ENCODE data around the gene MED27. TPM values are rescaled to one million over a fixed set of nuclear protein-coding genes. Genes with fewer than 3 reads are reported as not detected.

MED27 gene
- total and polyA plus RNA-seq, 2 of the 8 experiments (the other 6 are each of a cell fraction or from before 2014, with no cell fraction given): 29.9 to 56.5 TPM

GRCh38 chr9:131873891-131874440, 205.7 kb downstream of the MED27 start:
- H2BK120ac ChIP-seq (replicated peaks; ENCODE audit: low read depth, low read length): no peak overlapping the region
- no peak overlapping the region for H4K5ac ChIP-seq (ENCODE audit: insufficient read length, low read depth, low read length)
- H3K56ac ChIP-seq (replicated peaks; ENCODE audit: insufficient read length, low read depth, low read length): no peak overlapping the region
- no peak overlapping the region for H3K9ac ChIP-seq (replicated peaks in 1 of 4; ENCODE audit: extremely low read depth in 1 of 4, low read depth in 3 of 4, low read length in 3 of 4)
- no peak overlapping the region for H2AK5ac ChIP-seq (ENCODE audit: low read depth, low read length)
- H3K23ac ChIP-seq (ENCODE audit: insufficient read length): no peak overlapping the region
- H4K20me1 ChIP-seq (replicated peaks in 1 of 2; ENCODE audit: control insufficient read depth in 1 of 2, insufficient read depth in 2 of 2, low read length in 2 of 2): no peaks in the 10 kb centered on the region
- H4K91ac ChIP-seq (replicated peaks; ENCODE audit: insufficient read length, low read length): no peak overlapping the region
- no peak overlapping the region for H3K4ac ChIP-seq (replicated peaks; ENCODE audit: insufficient read length, low read depth, low read length)
- H3K4me1 ChIP-seq (replicated peaks in 1 of 4; ENCODE audit: control insufficient read depth in 3 of 4, insufficient read depth in 4 of 4, low read length in 3 of 4): peaks cover 3 to 9% (median 6%) of the 10 kb centered on the region in 4 experiments; a peak in 6 of 7 replicates
- FAIRE-seq: no peak
- H3K27ac ChIP-seq (ENCODE audit: low read depth, low read length): no peak overlapping the region
- WGBS, 2 experiments (ENCODE audit: extremely low coverage in 1 of 2, insufficient coverage in 1 of 2, insufficient read length in 1 of 2, insufficient replicate concordance in 2 of 2, low coverage in 1 of 2, low lambda C conversion rate in 2 of 2, missing lambda C conversion rate in 1 of 2): 84% methylated on average over 13 of the region's 13 CpGs; no CpG with 5 or more reads in 1 of the 2 experiments
- H3K4me2 ChIP-seq (ENCODE audit: insufficient read depth in 1 of 2, low read depth in 2 of 2, low read length in 2 of 2): no peak overlapping the region
- no peaks in the 10 kb centered on the region for H3K36me3 ChIP-seq (ENCODE audit: control insufficient read depth in 2 of 4, insufficient read depth in 4 of 4, low read length in 3 of 4)
- H4K8ac ChIP-seq (ENCODE audit: extremely low read depth, insufficient read depth, low read length): no peak overlapping the region; the same call in 1 of the 2 replicates
- no peaks in the 10 kb centered on the region for H3K9me3 ChIP-seq (ENCODE audit: insufficient read depth in 2 of 2, low read depth in 1 of 2, low read length in 1 of 2)
- H3K79me1 ChIP-seq (ENCODE audit: low read depth, low read length): no peaks in the 10 kb centered on the region; the same call in 1 of the 2 replicates
- no peak overlapping the region for H3K18ac ChIP-seq (ENCODE audit: extremely low read depth, low read length)
- no peak overlapping the region for H2AFZ ChIP-seq (ENCODE audit: low read length)
- H2BK5ac ChIP-seq (ENCODE audit: low read depth, low read length): no peak overlapping the region
- no peak for DNase-seq (ENCODE audit: low read depth in 1 of 2, low spot score in 2 of 2)
- ChIA-PET CTCF (ENCODE audit: partially characterized antibody) (interaction anchor here (0.5 to 4.6 kb wide), 17 partner anchors 10 to 375 kb away, joined by 3 to 25 read pairs (median 3); no protein-coding TSS in a partner anchor), POLR2A (ENCODE audit: partially characterized antibody) (no interaction called here)
- no peak overlapping the region for H2BK20ac ChIP-seq (ENCODE audit: low read length)
- no peaks in the 10 kb centered on the region for H3K23me2 ChIP-seq (ENCODE audit: low read depth, low read length)
- H3K4me3 ChIP-seq (ENCODE audit: extremely low read depth in 1 of 4, insufficient read depth in 2 of 4, low read depth in 3 of 4, low read length in 4 of 4): no peak overlapping the region
- H2BK15ac ChIP-seq (ENCODE audit: low read length): no peak overlapping the region
- TF ChIP-seq TAF1 (IDR thresholded peaks at IDR 0.05; ENCODE audit: low read depth, low read length): no peak
- H3K79me2 ChIP-seq (ENCODE audit: control insufficient read depth in 1 of 2, insufficient read depth in 2 of 2, low read length in 2 of 2): no peaks in the 10 kb centered on the region
- no peak overlapping the region for H2BK12ac ChIP-seq (ENCODE audit: low read depth, low read length)
- no peaks in the 10 kb centered on the region; a peak in 1 of 7 replicates for H3K27me3 ChIP-seq (replicated peaks in 1 of 4; ENCODE audit: control insufficient read depth in 3 of 4, extremely low read depth in 1 of 4, insufficient read depth in 3 of 4, low read length in 3 of 4)
- no peak overlapping the region for H3K14ac ChIP-seq (ENCODE audit: insufficient read length)
